A549 treated with AZD9567 at 1 μM for 4 hours (cell line): ENCODE data around the gene WASF2. TPM values are rescaled to one million over a fixed set of nuclear protein-coding genes. Genes with fewer than 3 reads are reported as not detected.

Experiments
- total RNA-seq: library from RNA; stranded (reverse); fragments of 200-300 nt; extraction: Qiagen RNA extraction; gene quantifications from 5 replicates; pipeline ENCODE4 v1.2.3, GENCODE V29; 2022; ENCODE audit not compliant: insufficient read depth

The WASF2 gene
- total RNA-seq, result 45.2 to 53.4 TPM (median 50.5 TPM) in 5 replicates

GRCh38 chr1:27489973-27490741, at the start of gene WASF2:
WASF2 (minus strand) TSS chr1:27490167; CDS start chr1:27428890, 61,277 bp downstream.

GRCh38 chr1:27392096-27392777, 97.7 kb downstream of the WASF2 start, which contains the start of gene GPR3:
GPR3 (plus strand) TSS chr1:27392622; CDS start chr1:27393799, 1,177 bp downstream.

GRCh38 chr1:27383039-27383605, 106.8 kb downstream of the WASF2 start, which contains the start of gene CD164L2:
CD164L2 (minus strand) TSS chr1:27383333; CDS start chr1:27383239, 94 bp downstream.

GRCh38 chr1:27374362-27375086, 115.4 kb downstream of the WASF2 start, which contains the start of gene FCN3:
FCN3 (minus strand) TSS chr1:27374824; CDS start chr1:27374818, 6 bp downstream.

GRCh38 chr1:27366411-27367159, 123.4 kb downstream of the WASF2 start, which contains the start of gene MAP3K6:
MAP3K6 (minus strand) TSS chr1:27366961; CDS start chr1:27366597, 364 bp downstream.

Other genes starting within 250 kb of the WASF2 start
- 43.8 to 52.6 TPM (median 51.5 TPM) in 5 replicates for gene TMEM222, start 168.0 kb downstream of the WASF2 start, total RNA-seq
- gene SYTL1, start 148.1 kb downstream of the WASF2 start, total RNA-seq, result 0.34 to 0.94 TPM (median 0.55 TPM) in 4 of 5 replicates, not detected in the other
- 7.2 to 18.4 TPM (median 15.3 TPM) in 5 replicates for gene MAP3K6, start 123.2 kb downstream of the WASF2 start, total RNA-seq
- gene FCN3, start 115.3 kb downstream of the WASF2 start, total RNA-seq, result not detected in 5 replicates
- gene CD164L2, start 106.8 kb downstream of the WASF2 start, total RNA-seq, result not detected in 5 replicates
- gene GPR3, start 97.5 kb downstream of the WASF2 start, total RNA-seq, result 1.6 to 2.0 TPM (median 1.7 TPM) in 4 of 5 replicates, not detected in the other
- gene AHDC1, start 114.0 kb upstream of the WASF2 start, total RNA-seq, result 13.8 to 24.9 TPM (median 23.5 TPM) in 5 replicates
- 0.05 to 0.07 TPM (median 0.06 TPM) in 3 of 5 replicates, not detected in the others for gene FGR, start 145.0 kb upstream of the WASF2 start, total RNA-seq
- gene IFI6, start 182.0 kb upstream of the WASF2 start, total RNA-seq, result 10.6 to 14.8 TPM (median 11.7 TPM) in 5 replicates
- 6.5 to 9.3 TPM (median 6.8 TPM) in 5 replicates for gene FAM76A, start 235.8 kb upstream of the WASF2 start, total RNA-seq